ENCODE measurements around the gene HS3ST4. TPM values are rescaled to one million over a fixed set of nuclear protein-coding genes. Genes with fewer than 3 reads are reported as not detected.
"Not testable (repeated sequence)": the region's sequence is repeated elsewhere in the genome, so short reads cannot be mapped to it uniquely, and the experiment has no call there.

The HS3ST4 gene
- total RNA-seq, 2 experiments from 2014 or later, result not detected

GRCh38 chr16:25747160-25747758 is 55.5 kb downstream of the HS3ST4 start:
- ATAC-seq (no peak), DNase-seq (peak; percentile 44)
- Mint-ChIP-seq H3K9me3 (ENCODE audit: insufficient read depth) (no peaks in the 10 kb centered on the region), H3K4me1 (ENCODE audit: low read depth) (no peaks in the 10 kb centered on the region), H3K27ac (no peak overlapping the region), H3K36me3 (ENCODE audit: low read depth) (no peaks in the 10 kb centered on the region), H3K4me3 (no peak overlapping the region), H3K27me3 (ENCODE audit: low read depth) (no peaks in the 10 kb centered on the region)
- POLR2A ChIA-PET, result no interaction called here
- CTCF ChIA-PET, result no interaction called here

- ATAC-seq, result no peak
- ChIA-PET CTCF (no interaction called here), POLR2A (no interaction called here)
- Mint-ChIP-seq H3K36me3 (ENCODE audit: low read depth) (no peaks in the 10 kb centered on the region), H3K4me1 (ENCODE audit: low read depth) (no peaks in the 10 kb centered on the region), H3K27ac (no peak overlapping the region), H3K4me3 (no peak overlapping the region), H3K9me3 (ENCODE audit: insufficient read depth) (no peaks in the 10 kb centered on the region), H3K27me3 (ENCODE audit: low read depth) (no peaks in the 10 kb centered on the region)
- DNase-seq, result no peak
These were observed 56.4 kb downstream of the HS3ST4 start for GRCh38 chr16:25748092-25748654.

GRCh38 chr16:25750488-25751216 is 58.9 kb downstream of the HS3ST4 start:
- Mint-ChIP-seq H3K36me3 (ENCODE audit: low read depth) (no peaks in the 10 kb centered on the region), H3K27me3 (ENCODE audit: low read depth) (no peaks in the 10 kb centered on the region), H3K4me1 (ENCODE audit: low read depth) (no peaks in the 10 kb centered on the region), H3K4me3 (no peak overlapping the region), H3K27ac (no peak overlapping the region), H3K9me3 (ENCODE audit: insufficient read depth) (no peaks in the 10 kb centered on the region)
- no peak for DNase-seq
- POLR2A ChIA-PET, result no interaction called here
- no peak for ATAC-seq
- CTCF ChIA-PET, result no interaction called here

- POLR2A ChIA-PET, result no interaction called here
- Mint-ChIP-seq H3K9me3 (ENCODE audit: insufficient read depth) (no peaks in the 10 kb centered on the region), H3K4me3 (no peak overlapping the region), H3K27ac (no peak overlapping the region), H3K27me3 (ENCODE audit: low read depth) (no peaks in the 10 kb centered on the region), H3K36me3 (ENCODE audit: low read depth) (no peaks in the 10 kb centered on the region), H3K4me1 (ENCODE audit: low read depth) (no peaks in the 10 kb centered on the region)
- ATAC-seq (no peak), DNase-seq (no peak)
- CTCF ChIA-PET, result no interaction called here
These were observed 59.6 kb downstream of the HS3ST4 start for GRCh38 chr16:25751230-25751835.

GRCh38 chr16:25764466-25764865 is 72.7 kb downstream of the HS3ST4 start:
- H3K27me3 Mint-ChIP-seq (ENCODE audit: low read depth), result no peaks in the 10 kb centered on the region
- H3K9me3 Mint-ChIP-seq (ENCODE audit: insufficient read depth), result no peaks in the 10 kb centered on the region
- no peak overlapping the region for H3K4me3 Mint-ChIP-seq
- DNase-seq (no peak), ATAC-seq (no peak)
- no peaks in the 10 kb centered on the region for H3K36me3 Mint-ChIP-seq (ENCODE audit: low read depth)
- ChIA-PET POLR2A (no interaction called here), CTCF (no interaction called here)
- no peak overlapping the region for H3K27ac Mint-ChIP-seq
- H3K4me1 Mint-ChIP-seq (ENCODE audit: low read depth), result no peaks in the 10 kb centered on the region

- ATAC-seq (no peak), DNase-seq (no peak)
- Mint-ChIP-seq H3K4me1 (ENCODE audit: low read depth) (no peaks in the 10 kb centered on the region), H3K9me3 (ENCODE audit: insufficient read depth) (no peaks in the 10 kb centered on the region), H3K36me3 (ENCODE audit: low read depth) (no peaks in the 10 kb centered on the region), H3K27me3 (ENCODE audit: low read depth) (no peaks in the 10 kb centered on the region), H3K27ac (no peak overlapping the region), H3K4me3 (no peak overlapping the region)
- ChIA-PET POLR2A (no interaction called here), CTCF (no interaction called here)
These were observed 79.5 kb downstream of the HS3ST4 start for GRCh38 chr16:25771216-25771615.

- ChIA-PET POLR2A (no interaction called here), CTCF (no interaction called here)
- no peaks in the 10 kb centered on the region for H3K27me3 Mint-ChIP-seq (ENCODE audit: low read depth)
- H3K27ac Mint-ChIP-seq, result no peak overlapping the region
- H3K9me3 Mint-ChIP-seq (ENCODE audit: insufficient read depth), result no peaks in the 10 kb centered on the region
- no peak overlapping the region for H3K4me3 Mint-ChIP-seq
- ATAC-seq (no peak), DNase-seq (no peak)
- H3K36me3 Mint-ChIP-seq (ENCODE audit: low read depth), result no peaks in the 10 kb centered on the region
- H3K4me1 Mint-ChIP-seq (ENCODE audit: low read depth), result no peaks in the 10 kb centered on the region
These were observed 80.2 kb downstream of the HS3ST4 start for GRCh38 chr16:25771812-25772568.

GRCh38 chr16:25776214-25776613 is 84.5 kb downstream of the HS3ST4 start:
- H3K27ac Mint-ChIP-seq; H3K27me3 Mint-ChIP-seq (ENCODE audit: low read depth); DNase-seq; H3K4me1 Mint-ChIP-seq (ENCODE audit: low read depth); H3K4me3 Mint-ChIP-seq; H3K36me3 Mint-ChIP-seq (ENCODE audit: low read depth); H3K9me3 Mint-ChIP-seq (ENCODE audit: insufficient read depth); ATAC-seq; CTCF ChIA-PET; POLR2A ChIA-PET: not testable (repeated sequence)

- Mint-ChIP-seq H3K9me3 (ENCODE audit: insufficient read depth) (no peaks in the 10 kb centered on the region), H3K4me3 (no peak overlapping the region), H3K4me1 (ENCODE audit: low read depth) (no peaks in the 10 kb centered on the region), H3K27ac (no peak overlapping the region), H3K36me3 (ENCODE audit: low read depth) (no peaks in the 10 kb centered on the region), H3K27me3 (ENCODE audit: low read depth) (no peaks in the 10 kb centered on the region)
- ChIA-PET CTCF (no interaction called here), POLR2A (no interaction called here)
- ATAC-seq (no peak), DNase-seq (no peak)
These were observed 91.5 kb downstream of the HS3ST4 start for GRCh38 chr16:25783226-25783625.

- no peak for DNase-seq
- H3K36me3 Mint-ChIP-seq (ENCODE audit: low read depth), result no peaks in the 10 kb centered on the region
- no peak for ATAC-seq
- POLR2A ChIA-PET, result no interaction called here
- CTCF ChIA-PET, result no interaction called here
- no peaks in the 10 kb centered on the region for H3K27me3 Mint-ChIP-seq (ENCODE audit: low read depth)
- no peak overlapping the region for H3K27ac Mint-ChIP-seq
- no peaks in the 10 kb centered on the region for H3K9me3 Mint-ChIP-seq (ENCODE audit: insufficient read depth)
- H3K4me1 Mint-ChIP-seq (ENCODE audit: low read depth), result no peaks in the 10 kb centered on the region
- no peak overlapping the region for H3K4me3 Mint-ChIP-seq
These were observed 93.6 kb downstream of the HS3ST4 start for GRCh38 chr16:25785361-25785760.

- POLR2A ChIA-PET, result no interaction called here
- Mint-ChIP-seq H3K4me1 (ENCODE audit: low read depth) (no peaks in the 10 kb centered on the region), H3K4me3 (no peak overlapping the region), H3K9me3 (ENCODE audit: insufficient read depth) (no peaks in the 10 kb centered on the region), H3K27ac (no peak overlapping the region), H3K36me3 (ENCODE audit: low read depth) (no peaks in the 10 kb centered on the region), H3K27me3 (ENCODE audit: low read depth) (no peaks in the 10 kb centered on the region)
- CTCF ChIA-PET, result no interaction called here
- ATAC-seq, result no peak
- DNase-seq, result no peak
These were observed 95.0 kb downstream of the HS3ST4 start for GRCh38 chr16:25786748-25787147.

GRCh38 chr16:25788637-25789036 is 96.9 kb downstream of the HS3ST4 start:
- no peaks in the 10 kb centered on the region for H3K36me3 Mint-ChIP-seq (ENCODE audit: low read depth)
- no peak overlapping the region for H3K4me3 Mint-ChIP-seq
- no peak for DNase-seq
- POLR2A ChIA-PET, result no interaction called here
- CTCF ChIA-PET, result no interaction called here
- H3K27me3 Mint-ChIP-seq (ENCODE audit: low read depth), result no peaks in the 10 kb centered on the region
- H3K4me1 Mint-ChIP-seq (ENCODE audit: low read depth), result no peaks in the 10 kb centered on the region
- H3K9me3 Mint-ChIP-seq (ENCODE audit: insufficient read depth), result no peaks in the 10 kb centered on the region
- no peak overlapping the region for H3K27ac Mint-ChIP-seq
- ATAC-seq, result no peak

Data from activated CD8-positive, alpha-beta T cell treated with anti-CD3 and anti-CD28 coated beads, Interleukin-2, amount 10 ng/mL, durations not matched to agents 7 days and 5 days (primary cell).